Keratinocyte (primary cell): ENCODE results near the gene ALPK1.

Source experiments
- CTCF ChIP-seq, 3 experiments: IDR thresholded peaks in 1 of 3; conservative IDR thresholded peaks in 1 of 3; optimal IDR thresholded peaks in 1 of 3; 2 replicates in 2 of 3; 3 replicates in 1 of 3; pipeline versions ENCODE3 to v1.5.1; 2011; ENCODE audit warnings: low read length in 3 of 3, mild to moderate bottlenecking in 3 of 3, moderate library complexity in 2 of 3, control low read depth in 1 of 3, inconsistent platforms in 1 of 3; ENCODE audit not compliant: insufficient read depth in 2 of 3; ENCODE audit errors: extremely low read depth in 1 of 3
- EZH2 ChIP-seq: IDR thresholded peaks from one replicate; pipeline ENCODE4 v1.6.1; 2012; ENCODE audit warnings: inconsistent platforms, mild to moderate bottlenecking, low read length, moderate library complexity

- TF ChIP-seq CTCF (optimal IDR thresholded peaks at IDR 0.05 in 1 of 3, IDR thresholded peaks at IDR 0.05 in 1 of 3, conservative IDR thresholded peaks at IDR 0.05 in 1 of 3; ENCODE audit: extremely low read depth in 1 of 3, insufficient read depth in 2 of 3, low read length in 3 of 3) (no peak), EZH2 (no peak)
These were observed 60.7 kb downstream of the ALPK1 start for GRCh38 chr4:112357897-112358296.
